H1 (cell line): ENCODE data around the gene ARHGAP6. TPM values are rescaled to one million over a fixed set of nuclear protein-coding genes. Genes with fewer than 3 reads are reported as not detected.

Experiments
- CTCF ChIA-PET: fragments of 300-600 bp; sonication (Branson Sonifier 250); formaldehyde crosslinking; loops from one replicate; lab custom pipeline; 2021; ENCODE audit not compliant: partially characterized antibody; lab: Charles Lee
- POLR2A ChIA-PET: fragments of 300-600 bp; sonication (Branson Sonifier 250); formaldehyde crosslinking; loops from one replicate; lab custom pipeline; 2021; ENCODE audit warnings: inconsistent platforms; ENCODE audit not compliant: partially characterized antibody; lab: Charles Lee
- DNase-seq, 2 experiments: peaks; one replicate each; pipeline versions ENCODE4 v3.0.0 to v3.0.0-alpha.2; 2010 to 2022; ENCODE audit warnings: low spot score in 2 of 2, low read depth in 1 of 2, mixed read lengths in 1 of 2
- FAIRE-seq: peaks from 2 replicates; lab custom pipeline; 2011; peaks lifted over from hg19 to GRCh38; lab: Jason Lieb, UNC
- H2AFZ ChIP-seq: 2 replicates; pipeline ENCODE4 v1.8.1; 2012; ENCODE audit warnings: low read length, inconsistent platforms
- H2AK5ac ChIP-seq: 2 replicates; pipeline ENCODE4 v1.6.1; 2013; ENCODE audit warnings: low read depth, low read length
- H2BK120ac ChIP-seq: replicated peaks from 2 replicates; pipeline ENCODE3; 2013; ENCODE audit warnings: low read depth, low read length, inconsistent platforms
- H2BK12ac ChIP-seq: 2 replicates; pipeline ENCODE4 v1.6.1; 2013; ENCODE audit warnings: low read depth, low read length
- H2BK15ac ChIP-seq: 2 replicates; pipeline ENCODE4 v1.6.1; 2013; ENCODE audit warnings: low read length
- H2BK20ac ChIP-seq: 2 replicates; pipeline ENCODE4 v1.6.1; 2013; ENCODE audit warnings: low read length
- H2BK5ac ChIP-seq: 2 replicates; pipeline ENCODE4 v1.6.1; 2013; ENCODE audit warnings: low read depth, low read length
- H3K14ac ChIP-seq: 2 replicates; pipeline ENCODE4 v1.6.1; 2013; ENCODE audit warnings: inconsistent platforms; ENCODE audit not compliant: insufficient read length
- H3K18ac ChIP-seq: 2 replicates; pipeline ENCODE4 v1.6.1; 2013; ENCODE audit warnings: low read length; ENCODE audit errors: extremely low read depth
- H3K23ac ChIP-seq: 2 replicates; pipeline ENCODE4 v1.6.1; 2013; ENCODE audit warnings: inconsistent platforms; ENCODE audit not compliant: insufficient read length
- H3K23me2 ChIP-seq: 2 replicates; pipeline ENCODE4 v1.6.1; 2013; ENCODE audit warnings: low read depth, low read length
- H3K27ac ChIP-seq: 2 replicates; pipeline ENCODE4 v1.6.1; 2011; ENCODE audit warnings: low read depth, low read length, inconsistent platforms
- H3K27me3 ChIP-seq, 4 experiments: replicated peaks in 1 of 4; 1 replicate in 1 of 4; 2 replicates in 3 of 4; pipeline versions ENCODE4 v1.6.1 to v1.8.1; 2011 to 2013; ENCODE audit warnings: low read length in 3 of 4, mild to moderate bottlenecking in 3 of 4, inconsistent platforms in 2 of 4, mixed read lengths in 2 of 4, moderate library complexity in 1 of 4; ENCODE audit not compliant: control insufficient read depth in 3 of 4, insufficient read depth in 3 of 4; ENCODE audit errors: extremely low read depth in 1 of 4
- H3K36me3 ChIP-seq, 4 experiments: 2 replicates each; pipeline versions ENCODE4 v1.6.1 to v1.8.1; 2011 to 2013; ENCODE audit warnings: mild to moderate bottlenecking in 4 of 4, low read length in 3 of 4, moderate library complexity in 2 of 4, control low read depth in 1 of 4, inconsistent platforms in 1 of 4; ENCODE audit not compliant: insufficient read depth in 4 of 4, control insufficient read depth in 2 of 4
- H3K4ac ChIP-seq: replicated peaks from 2 replicates; pipeline ENCODE3; 2013; ENCODE audit warnings: low read length, low read depth, mixed read lengths, inconsistent platforms; ENCODE audit not compliant: insufficient read length
- H3K4me1 ChIP-seq, 4 experiments: replicated peaks in 1 of 4; 1 replicate in 1 of 4; 2 replicates in 3 of 4; pipeline versions ENCODE4 v1.6.1 to v1.8.1; 2011 to 2013; ENCODE audit warnings: low read length in 3 of 4, inconsistent platforms in 2 of 4, mixed read lengths in 1 of 4; ENCODE audit not compliant: insufficient read depth in 4 of 4, control insufficient read depth in 3 of 4
- H3K4me2 ChIP-seq, 2 experiments: 2 replicates each; pipeline versions ENCODE4 v1.6.1 to v1.8.1; 2011 to 2013; ENCODE audit warnings: low read depth in 2 of 2, low read length in 2 of 2, control low read depth in 1 of 2, inconsistent platforms in 1 of 2, mild to moderate bottlenecking in 1 of 2; ENCODE audit not compliant: insufficient read depth in 1 of 2
- H3K4me3 ChIP-seq, 4 experiments: fragments of 200-600, 300-600 bp in 1 of 4; sonication (generic), shearing (Covaris generic), sonication (Bioruptor Twin) in 1 of 4; 2 replicates each; pipeline versions ENCODE4 v1.5.1 to v1.8.1; 2011 to 2016; ENCODE audit warnings: low read length in 4 of 4, low read depth in 3 of 4, control low read depth in 2 of 4, inconsistent platforms in 2 of 4, mild to moderate bottlenecking in 2 of 4, mixed read lengths in 1 of 4, moderate library complexity in 1 of 4; ENCODE audit not compliant: insufficient read depth in 2 of 4; ENCODE audit errors: extremely low read depth in 1 of 4
- H3K56ac ChIP-seq: replicated peaks from 2 replicates; pipeline ENCODE3; 2013; ENCODE audit warnings: low read depth, mild to moderate bottlenecking, mixed read lengths, low read length, inconsistent platforms; ENCODE audit not compliant: insufficient read length
- H3K79me1 ChIP-seq: 2 replicates; pipeline ENCODE4 v1.6.1; 2013; ENCODE audit warnings: low read depth, low read length, control low read depth
- H3K79me2 ChIP-seq, 2 experiments: 2 replicates each; pipeline versions ENCODE4 v1.6.1 to v1.8.1; 2012 to 2013; ENCODE audit warnings: low read length in 2 of 2, mild to moderate bottlenecking in 2 of 2, inconsistent platforms in 1 of 2; ENCODE audit not compliant: insufficient read depth in 2 of 2, control insufficient read depth in 1 of 2
- H3K9ac ChIP-seq, 4 experiments: replicated peaks in 1 of 4; 1 replicate in 1 of 4; 2 replicates in 3 of 4; pipeline versions ENCODE4 v1.6.1 to v1.8.1; 2011 to 2013; ENCODE audit warnings: low read depth in 3 of 4, low read length in 3 of 4, control low read depth in 2 of 4, mild to moderate bottlenecking in 2 of 4, moderate library complexity in 2 of 4, inconsistent platforms in 1 of 4; ENCODE audit errors: extremely low read depth in 1 of 4
- H3K9me3 ChIP-seq, 2 experiments: 2 replicates each; pipeline versions ENCODE4 v1.6.1 to v1.8.1; 2012 to 2013; ENCODE audit warnings: mild to moderate bottlenecking in 2 of 2, moderate library complexity in 2 of 2, control low read depth in 1 of 2, inconsistent platforms in 1 of 2, low read depth in 1 of 2, low read length in 1 of 2, mixed read lengths in 1 of 2; ENCODE audit not compliant: insufficient read depth in 2 of 2
- H4K20me1 ChIP-seq, 2 experiments: replicated peaks in 1 of 2; 2 replicates each; pipeline versions ENCODE3 to v1.8.1; 2011 to 2013; ENCODE audit warnings: inconsistent platforms in 2 of 2, low read length in 2 of 2, mild to moderate bottlenecking in 1 of 2; ENCODE audit not compliant: insufficient read depth in 2 of 2, control insufficient read depth in 1 of 2
- H4K5ac ChIP-seq: 2 replicates; pipeline ENCODE4 v1.6.1; 2013; ENCODE audit warnings: low read length, low read depth, mixed read lengths, inconsistent platforms; ENCODE audit not compliant: insufficient read length
- H4K8ac ChIP-seq: 2 replicates; pipeline ENCODE4 v1.8.0; 2013; ENCODE audit warnings: mild to moderate bottlenecking, moderate library complexity, low read length, inconsistent platforms; ENCODE audit not compliant: insufficient read depth; ENCODE audit errors: extremely low read depth
- H4K91ac ChIP-seq: replicated peaks from 2 replicates; pipeline ENCODE3; 2013; ENCODE audit warnings: low read length, mixed read lengths, inconsistent platforms; ENCODE audit not compliant: insufficient read length
- BACH1 ChIP-seq: IDR thresholded peaks from 2 replicates; pipeline ENCODE4 v1.6.1; 2012; ENCODE audit warnings: low read length, improper control_type of control experiment
- SUZ12 ChIP-seq: fragments of 200-600 bp; sonication (generic); IDR thresholded peaks from 2 replicates; pipeline ENCODE4 v1.6.1; 2012; ENCODE audit warnings: mild to moderate bottlenecking, inconsistent platforms, low read length, moderate library complexity, mixed read lengths
- TAF7 ChIP-seq: optimal IDR thresholded peaks from 2 replicates; pipeline ENCODE3; 2011; ENCODE audit warnings: low read depth, mild to moderate bottlenecking, inconsistent platforms, low read length, moderate library complexity, borderline replicate concordance
- TCF12 ChIP-seq: IDR thresholded peaks from 2 replicates; pipeline ENCODE4 v1.6.1; 2011; ENCODE audit warnings: low read depth, mild to moderate bottlenecking, low read length
- WGBS, 2 experiments: shearing (Covaris generic) in 1 of 2; methylation state at CpG; one replicate each; pipeline versions ENCODE4 v1.1.6 to v1.1.7; 2013 to 2015; ENCODE audit warnings: low lambda C conversion rate in 2 of 2, mixed read lengths in 2 of 2, inconsistent platforms in 1 of 2, low coverage in 1 of 2, missing lambda C conversion rate in 1 of 2; ENCODE audit not compliant: insufficient replicate concordance in 2 of 2, insufficient coverage in 1 of 2, insufficient read length in 1 of 2; ENCODE audit errors: extremely low coverage in 1 of 2, missing lambda C conversion rate in 1 of 2; 5-methylcytosine and 5-hydroxymethylcytosine counted together
- polyA plus RNA-seq, 7 experiments: library from polyadenylated mRNA; depleted of rRNA in 3 of 7; stranded (reverse) in 5 of 7; unstranded in 2 of 7; fragments of >200 nt in 5 of 7; fragments of 200-250 nt in 2 of 7; gene quantifications; 1 replicate in 5 of 7; 2 replicates in 1 of 7; 4 replicates in 1 of 7; pipeline versions ENCODE4 v1.2.1 to v1.2.3, GENCODE V29; 2011 to 2013; ENCODE audit warnings: missing spikeins in 2 of 7, mixed read lengths in 2 of 7
- total RNA-seq: library from RNA; stranded (reverse); fragmentation: NEBNext Ultra II Directional; extraction: Animal tissue kit (Norgen Biotek cat#: 25700); gene quantifications from 2 replicates; pipeline ENCODE4 v1.2.1, GENCODE V29; 2021
- TF ChIP-seq, protein P1 (sequence below): IDR thresholded peaks from 2 replicates; pipeline ENCODE4 v1.6.1; 2012; ENCODE audit warnings: low read length, inconsistent platforms
- TF ChIP-seq, protein P2 (sequence below): IDR thresholded peaks from 2 replicates; pipeline ENCODE4 v1.6.1; 2012; ENCODE audit warnings: inconsistent platforms

ARHGAP6 gene
- total and polyA plus RNA-seq, 2 of the 8 experiments (the other 6 are each of a cell fraction or from before 2014, with no cell fraction given): 0.35 to 0.82 TPM

GRCh38 chrX:11382930-11383329 is 282.8 kb downstream of the ARHGAP6 start:
- TF ChIP-seq BACH1: no peak
- TF ChIP-seq TAF7: no peak
- TF ChIP-seq, protein P1, sequence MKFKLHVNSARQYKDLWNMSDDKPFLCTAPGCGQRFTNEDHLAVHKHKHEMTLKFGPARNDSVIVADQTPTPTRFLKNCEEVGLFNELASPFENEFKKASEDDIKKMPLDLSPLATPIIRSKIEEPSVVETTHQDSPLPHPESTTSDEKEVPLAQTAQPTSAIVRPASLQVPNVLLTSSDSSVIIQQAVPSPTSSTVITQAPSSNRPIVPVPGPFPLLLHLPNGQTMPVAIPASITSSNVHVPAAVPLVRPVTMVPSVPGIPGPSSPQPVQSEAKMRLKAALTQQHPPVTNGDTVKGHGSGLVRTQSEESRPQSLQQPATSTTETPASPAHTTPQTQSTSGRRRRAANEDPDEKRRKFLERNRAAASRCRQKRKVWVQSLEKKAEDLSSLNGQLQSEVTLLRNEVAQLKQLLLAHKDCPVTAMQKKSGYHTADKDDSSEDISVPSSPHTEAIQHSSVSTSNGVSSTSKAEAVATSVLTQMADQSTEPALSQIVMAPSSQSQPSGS: no peak
- no peak for TF ChIP-seq SUZ12
- no peak for TF ChIP-seq TCF12
- TF ChIP-seq, protein P2, sequence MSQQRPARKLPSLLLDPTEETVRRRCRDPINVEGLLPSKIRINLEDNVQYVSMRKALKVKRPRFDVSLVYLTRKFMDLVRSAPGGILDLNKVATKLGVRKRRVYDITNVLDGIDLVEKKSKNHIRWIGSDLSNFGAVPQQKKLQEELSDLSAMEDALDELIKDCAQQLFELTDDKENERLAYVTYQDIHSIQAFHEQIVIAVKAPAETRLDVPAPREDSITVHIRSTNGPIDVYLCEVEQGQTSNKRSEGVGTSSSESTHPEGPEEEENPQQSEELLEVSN: no peak
- TF ChIP-seq, all 59 proteins: peak for 0
- Histone ChIP-seq H2AK5ac (no peak overlapping the region), H3K79me1 (no peaks in the 10 kb centered on the region), H3K18ac (no peak overlapping the region), H3K27me3 (no peaks in the 10 kb centered on the region), H3K79me2 (no peaks in the 10 kb centered on the region), H2BK120ac (no peak overlapping the region), H3K9ac (no peak overlapping the region), H4K8ac (no peak overlapping the region), H3K36me3 (no peaks in the 10 kb centered on the region), H3K4me1 (no peaks in the 10 kb centered on the region), H4K20me1 (no peaks in the 10 kb centered on the region), H3K4ac (no peak overlapping the region), H2BK5ac (no peak overlapping the region), H2BK20ac (no peak overlapping the region), H4K91ac (no peak overlapping the region), H3K14ac (no peak overlapping the region), H4K5ac (no peak overlapping the region), H3K56ac (no peak overlapping the region), H3K4me3 (no peak overlapping the region), H3K27ac (no peak overlapping the region), H3K23me2 (no peaks in the 10 kb centered on the region), H3K9me3 (no peaks in the 10 kb centered on the region), H2AFZ (no peak overlapping the region), H2BK15ac (no peak overlapping the region), H2BK12ac (no peak overlapping the region), H3K23ac (no peak overlapping the region), H3K4me2 (no peak overlapping the region)
- DNase-seq (no peak), FAIRE-seq (no peak)
- 91% methylated on average over 4 of the region's 4 CpGs; no CpG with 5 or more reads in 1 of the 2 experiments for WGBS, 2 experiments
- CTCF ChIA-PET: interaction anchor here (1.4 to 1.5 kb wide), 2 partner anchors 29 to 63 kb away, joined by 3 to 7 read pairs; no protein-coding TSS in a partner anchor
- POLR2A ChIA-PET: no interaction called here
